HepG2 (cell line): ENCODE measurements around the gene CASP5. TPM values are rescaled to one million over a fixed set of nuclear protein-coding genes. Genes with fewer than 3 reads are reported as not detected.

Experiments used
- FOXA1 ChIP-seq, 2 experiments: fragments of 450-650 bp in 1 of 2; sonication (generic) in 1 of 2; formaldehyde crosslinking in 1 of 2; IDR thresholded peaks; 2 replicates each; pipeline versions ENCODE4 v1.4.0 to v1.6.1; 2016 to 2020; ENCODE audit warnings: missing genetic modification reagents in 1 of 2
- HHEX ChIP-seq: IDR thresholded peaks from 2 replicates; pipeline ENCODE4 v1.6.1; 2016; ENCODE audit warnings: control low read depth
- HNRNPH1 ChIP-seq: fragments of 200-400 bp; formaldehyde crosslinking; optimal IDR thresholded peaks from 2 replicates; pipeline ENCODE3; 2017; ENCODE audit warnings: mild to moderate bottlenecking, low read depth, low read length
- HOXA3 ChIP-seq: sonication (generic); formaldehyde crosslinking; IDR thresholded peaks from 2 replicates; pipeline ENCODE4 v1.5.0; 2020; ENCODE audit warnings: missing genetic modification reagents
- NCOA1 ChIP-seq: sonication (generic); formaldehyde crosslinking; IDR thresholded peaks from 2 replicates; pipeline ENCODE4 v1.9.0; 2021; ENCODE audit warnings: missing genetic modification reagents
- NRL ChIP-seq: sonication (generic); formaldehyde crosslinking; IDR thresholded peaks from 2 replicates; pipeline ENCODE4 v1.5.0; 2020; ENCODE audit warnings: missing genetic modification reagents, mild to moderate bottlenecking, moderate library complexity, borderline replicate concordance
- RAD51 ChIP-seq: fragments of 450-650 bp; IDR thresholded peaks from 2 replicates; pipeline ENCODE4 v1.6.1; 2016; ENCODE audit warnings: borderline replicate concordance
- RFXANK ChIP-seq: IDR thresholded peaks from 2 replicates; pipeline ENCODE4 v1.6.1; 2016
- ZFP36L1 ChIP-seq: sonication (generic); formaldehyde crosslinking; IDR thresholded peaks from 2 replicates; pipeline ENCODE4 v1.8.0; 2022; ENCODE audit warnings: mild to moderate bottlenecking, missing genetic modification reagents, moderate library complexity
- ZFX ChIP-seq: sonication (generic); formaldehyde crosslinking; IDR thresholded peaks from 2 replicates; pipeline ENCODE4 v1.4.0; 2020; ENCODE audit warnings: mild to moderate bottlenecking, low read depth, missing genetic modification reagents, moderate library complexity
- ZNF543 ChIP-seq: sonication (generic); formaldehyde crosslinking; IDR thresholded peaks from 2 replicates; pipeline ENCODE4 v1.4.0; 2020; ENCODE audit warnings: mild to moderate bottlenecking, missing genetic modification reagents
- ZNF713 ChIP-seq: sonication (generic); formaldehyde crosslinking; IDR thresholded peaks from 2 replicates; pipeline ENCODE4 v1.4.0; 2020; ENCODE audit warnings: mild to moderate bottlenecking, missing genetic modification reagents
- polyA plus RNA-seq, 8 experiments: library from polyadenylated mRNA; depleted of rRNA in 3 of 8; stranded (reverse) in 7 of 8; unstranded in 1 of 8; fragments of >200 nt; fragmentation: Illumina TruSeq in 4 of 8; extraction: Trizol in 4 of 8; gene quantifications; 2 replicates each; pipeline versions ENCODE4 v1.2.1 to v1.2.3, GENCODE V29; 2011 to 2016; ENCODE audit warnings: low read depth in 4 of 8, missing spikeins in 1 of 8, mixed read lengths in 1 of 8; ENCODE audit not compliant: insufficient read depth in 1 of 8
- total RNA-seq, 5 experiments: library from RNA; depleted of rRNA; stranded (reverse); fragments of >200 nt; fragmentation: Illumina TruSeq; extraction: Trizol; gene quantifications; 2 replicates each; pipeline ENCODE4 v1.2.3, GENCODE V29; 2016; ENCODE audit warnings: low read depth in 1 of 5
- TF ChIP-seq, protein P1 (sequence below): sonication (generic); formaldehyde crosslinking; IDR thresholded peaks from 2 replicates; pipeline ENCODE4 v1.4.0; 2020; ENCODE audit warnings: mild to moderate bottlenecking, missing genetic modification reagents, borderline replicate concordance
- TF ChIP-seq, protein P2 (sequence below): sonication (generic); formaldehyde crosslinking; IDR thresholded peaks from 2 replicates; pipeline ENCODE4 v1.5.1; 2020; ENCODE audit warnings: missing genetic modification reagents, mild to moderate bottlenecking, borderline replicate concordance
- TF ChIP-seq, protein P3 (sequence below): sonication (generic); formaldehyde crosslinking; conservative IDR thresholded peaks from 2 replicates; pipeline ENCODE4 v1.4.0; 2020; ENCODE audit warnings: mild to moderate bottlenecking, missing genetic modification reagents, moderate library complexity
- TF ChIP-seq, protein P4 (sequence below): sonication (generic); formaldehyde crosslinking; IDR thresholded peaks from 2 replicates; pipeline ENCODE4 v1.5.0; 2020; ENCODE audit warnings: mild to moderate bottlenecking, missing genetic modification reagents

Gene CASP5
- total and polyA plus RNA-seq, 2 of the 13 experiments (the other 11 are each of a cell fraction or from before 2014, with no cell fraction given), result not detected

DNA sequence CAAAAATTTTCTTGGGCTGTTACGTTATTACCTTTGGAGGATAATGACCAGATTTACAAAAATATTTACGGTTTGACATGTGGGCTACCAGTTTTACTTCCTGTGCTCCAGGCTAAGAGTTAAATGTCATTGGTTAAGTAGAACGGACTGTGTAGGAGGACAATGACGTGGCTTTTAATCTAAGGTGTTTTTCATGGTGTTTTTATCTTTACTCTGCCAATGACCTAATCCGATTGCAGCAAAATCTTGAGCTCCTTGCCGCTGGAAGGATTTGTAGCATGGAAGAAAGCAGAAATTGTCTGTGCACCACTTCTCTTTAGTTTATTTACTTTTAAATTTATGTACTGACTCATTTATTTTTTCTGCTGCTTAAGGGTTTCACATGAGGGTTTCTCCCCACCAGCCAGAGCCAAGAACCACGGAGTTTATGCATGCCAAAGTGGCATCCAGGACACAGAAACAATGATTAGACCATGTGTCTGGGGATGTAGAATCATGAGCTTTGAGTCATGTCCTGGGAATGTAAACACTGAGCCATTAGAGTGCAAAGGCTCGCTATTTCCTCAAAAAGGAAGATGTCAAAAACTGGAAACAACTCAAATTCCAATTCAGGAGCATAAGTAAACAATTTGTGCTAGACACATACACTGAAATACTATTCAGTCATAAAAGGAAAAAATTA is 24.1 kb upstream of the CASP5 start (continued):
- TF ChIP-seq, protein P1, sequence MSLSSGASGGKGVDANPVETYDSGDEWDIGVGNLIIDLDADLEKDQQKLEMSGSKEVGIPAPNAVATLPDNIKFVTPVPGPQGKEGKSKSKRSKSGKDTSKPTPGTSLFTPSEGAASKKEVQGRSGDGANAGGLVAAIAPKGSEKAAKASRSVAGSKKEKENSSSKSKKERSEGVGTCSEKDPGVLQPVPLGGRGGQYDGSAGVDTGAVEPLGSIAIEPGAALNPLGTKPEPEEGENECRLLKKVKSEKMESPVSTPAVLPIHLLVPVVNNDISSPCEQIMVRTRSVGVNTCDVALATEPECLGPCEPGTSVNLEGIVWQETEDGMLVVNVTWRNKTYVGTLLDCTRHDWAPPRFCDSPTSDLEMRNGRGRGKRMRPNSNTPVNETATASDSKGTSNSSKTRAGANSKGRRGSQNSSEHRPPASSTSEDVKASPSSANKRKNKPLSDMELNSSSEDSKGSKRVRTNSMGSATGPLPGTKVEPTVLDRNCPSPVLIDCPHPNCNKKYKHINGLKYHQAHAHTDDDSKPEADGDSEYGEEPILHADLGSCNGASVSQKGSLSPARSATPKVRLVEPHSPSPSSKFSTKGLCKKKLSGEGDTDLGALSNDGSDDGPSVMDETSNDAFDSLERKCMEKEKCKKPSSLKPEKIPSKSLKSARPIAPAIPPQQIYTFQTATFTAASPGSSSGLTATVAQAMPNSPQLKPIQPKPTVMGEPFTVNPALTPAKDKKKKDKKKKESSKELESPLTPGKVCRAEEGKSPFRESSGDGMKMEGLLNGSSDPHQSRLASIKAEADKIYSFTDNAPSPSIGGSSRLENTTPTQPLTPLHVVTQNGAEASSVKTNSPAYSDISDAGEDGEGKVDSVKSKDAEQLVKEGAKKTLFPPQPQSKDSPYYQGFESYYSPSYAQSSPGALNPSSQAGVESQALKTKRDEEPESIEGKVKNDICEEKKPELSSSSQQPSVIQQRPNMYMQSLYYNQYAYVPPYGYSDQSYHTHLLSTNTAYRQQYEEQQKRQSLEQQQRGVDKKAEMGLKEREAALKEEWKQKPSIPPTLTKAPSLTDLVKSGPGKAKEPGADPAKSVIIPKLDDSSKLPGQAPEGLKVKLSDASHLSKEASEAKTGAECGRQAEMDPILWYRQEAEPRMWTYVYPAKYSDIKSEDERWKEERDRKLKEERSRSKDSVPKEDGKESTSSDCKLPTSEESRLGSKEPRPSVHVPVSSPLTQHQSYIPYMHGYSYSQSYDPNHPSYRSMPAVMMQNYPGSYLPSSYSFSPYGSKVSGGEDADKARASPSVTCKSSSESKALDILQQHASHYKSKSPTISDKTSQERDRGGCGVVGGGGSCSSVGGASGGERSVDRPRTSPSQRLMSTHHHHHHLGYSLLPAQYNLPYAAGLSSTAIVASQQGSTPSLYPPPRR (CRISPR knock-in tag), result peak; percentile 60; the same call in 1 of the 2 replicates
- no peak for TF ChIP-seq ZNF543 (CRISPR knock-in tag)
- no peak for TF ChIP-seq HNRNPH1
- no peak for TF ChIP-seq ZFP36L1 (CRISPR knock-in tag)
- no peak for TF ChIP-seq NCOA1 (CRISPR knock-in tag)
- no peak for TF ChIP-seq ZNF713 (CRISPR knock-in tag)
- no peak for TF ChIP-seq RFXANK (CRISPR knock-in tag)
- no peak for TF ChIP-seq NRL (CRISPR knock-in tag)
- peak; percentile 67 for TF ChIP-seq HOXA3 (CRISPR knock-in tag)
- TF ChIP-seq HHEX (CRISPR knock-in tag), result peak; percentile 47; the same call in 1 of the 2 replicates
- TF ChIP-seq ZFX, result no peak
- TF ChIP-seq, protein P2, sequence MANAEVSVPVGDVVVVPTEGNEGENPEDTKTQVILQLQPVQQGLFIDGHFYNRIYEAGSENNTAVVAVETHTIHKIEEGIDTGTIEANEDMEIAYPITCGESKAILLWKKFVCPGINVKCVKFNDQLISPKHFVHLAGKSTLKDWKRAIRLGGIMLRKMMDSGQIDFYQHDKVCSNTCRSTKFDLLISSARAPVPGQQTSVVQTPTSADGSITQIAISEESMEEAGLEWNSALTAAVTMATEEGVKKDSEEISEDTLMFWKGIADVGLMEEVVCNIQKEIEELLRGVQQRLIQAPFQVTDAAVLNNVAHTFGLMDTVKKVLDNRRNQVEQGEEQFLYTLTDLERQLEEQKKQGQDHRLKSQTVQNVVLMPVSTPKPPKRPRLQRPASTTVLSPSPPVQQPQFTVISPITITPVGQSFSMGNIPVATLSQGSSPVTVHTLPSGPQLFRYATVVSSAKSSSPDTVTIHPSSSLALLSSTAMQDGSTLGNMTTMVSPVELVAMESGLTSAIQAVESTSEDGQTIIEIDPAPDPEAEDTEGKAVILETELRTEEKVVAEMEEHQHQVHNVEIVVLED (CRISPR knock-in tag), result no peak; the same call in 1 of the 2 replicates
- peak; percentile 75 for TF ChIP-seq FOXA1 (IDR thresholded peaks at IDR 0.05)
- peak; percentile 95 for TF ChIP-seq FOXA1 (CRISPR knock-in tag; IDR thresholded peaks at IDR 0.05)
- TF ChIP-seq RAD51, result no peak
- TF ChIP-seq, protein P3, sequence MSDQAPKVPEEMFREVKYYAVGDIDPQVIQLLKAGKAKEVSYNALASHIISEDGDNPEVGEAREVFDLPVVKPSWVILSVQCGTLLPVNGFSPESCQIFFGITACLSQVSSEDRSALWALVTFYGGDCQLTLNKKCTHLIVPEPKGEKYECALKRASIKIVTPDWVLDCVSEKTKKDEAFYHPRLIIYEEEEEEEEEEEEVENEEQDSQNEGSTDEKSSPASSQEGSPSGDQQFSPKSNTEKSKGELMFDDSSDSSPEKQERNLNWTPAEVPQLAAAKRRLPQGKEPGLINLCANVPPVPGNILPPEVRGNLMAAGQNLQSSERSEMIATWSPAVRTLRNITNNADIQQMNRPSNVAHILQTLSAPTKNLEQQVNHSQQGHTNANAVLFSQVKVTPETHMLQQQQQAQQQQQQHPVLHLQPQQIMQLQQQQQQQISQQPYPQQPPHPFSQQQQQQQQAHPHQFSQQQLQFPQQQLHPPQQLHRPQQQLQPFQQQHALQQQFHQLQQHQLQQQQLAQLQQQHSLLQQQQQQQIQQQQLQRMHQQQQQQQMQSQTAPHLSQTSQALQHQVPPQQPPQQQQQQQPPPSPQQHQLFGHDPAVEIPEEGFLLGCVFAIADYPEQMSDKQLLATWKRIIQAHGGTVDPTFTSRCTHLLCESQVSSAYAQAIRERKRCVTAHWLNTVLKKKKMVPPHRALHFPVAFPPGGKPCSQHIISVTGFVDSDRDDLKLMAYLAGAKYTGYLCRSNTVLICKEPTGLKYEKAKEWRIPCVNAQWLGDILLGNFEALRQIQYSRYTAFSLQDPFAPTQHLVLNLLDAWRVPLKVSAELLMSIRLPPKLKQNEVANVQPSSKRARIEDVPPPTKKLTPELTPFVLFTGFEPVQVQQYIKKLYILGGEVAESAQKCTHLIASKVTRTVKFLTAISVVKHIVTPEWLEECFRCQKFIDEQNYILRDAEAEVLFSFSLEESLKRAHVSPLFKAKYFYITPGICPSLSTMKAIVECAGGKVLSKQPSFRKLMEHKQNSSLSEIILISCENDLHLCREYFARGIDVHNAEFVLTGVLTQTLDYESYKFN (CRISPR knock-in tag), result peak; percentile 94
- TF ChIP-seq, protein P4, sequence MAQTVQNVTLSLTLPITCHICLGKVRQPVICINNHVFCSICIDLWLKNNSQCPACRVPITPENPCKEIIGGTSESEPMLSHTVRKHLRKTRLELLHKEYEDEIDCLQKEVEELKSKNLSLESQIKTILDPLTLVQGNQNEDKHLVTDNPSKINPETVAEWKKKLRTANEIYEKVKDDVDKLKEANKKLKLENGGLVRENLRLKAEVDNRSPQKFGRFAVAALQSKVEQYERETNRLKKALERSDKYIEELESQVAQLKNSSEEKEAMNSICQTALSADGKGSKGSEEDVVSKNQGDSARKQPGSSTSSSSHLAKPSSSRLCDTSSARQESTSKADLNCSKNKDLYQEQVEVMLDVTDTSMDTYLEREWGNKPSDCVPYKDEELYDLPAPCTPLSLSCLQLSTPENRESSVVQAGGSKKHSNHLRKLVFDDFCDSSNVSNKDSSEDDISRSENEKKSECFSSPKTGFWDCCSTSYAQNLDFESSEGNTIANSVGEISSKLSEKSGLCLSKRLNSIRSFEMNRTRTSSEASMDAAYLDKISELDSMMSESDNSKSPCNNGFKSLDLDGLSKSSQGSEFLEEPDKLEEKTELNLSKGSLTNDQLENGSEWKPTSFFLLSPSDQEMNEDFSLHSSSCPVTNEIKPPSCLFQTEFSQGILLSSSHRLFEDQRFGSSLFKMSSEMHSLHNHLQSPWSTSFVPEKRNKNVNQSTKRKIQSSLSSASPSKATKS (CRISPR knock-in tag), result no peak
